Stimulated activated CD4-positive, alpha-beta T cell treated with anti-CD3 and anti-CD28 coated beads, Interleukin-4, amount 100 ng/mL, for 4 hours (primary cell): Measurements from ENCODE around the gene NCKAP5L.
A peak's percentile ranks its signal among the peaks of the same experiment; 100 is the strongest.
"Not testable (repeated sequence)": the region's sequence is repeated elsewhere in the genome, so short reads cannot be mapped to it uniquely, and the experiment has no call there.

Source experiments
- DNase-seq, 2 experiments: peaks; one replicate each; pipeline ENCODE4 v3.0.0-alpha.2; 2020

NCKAP5L gene

GRCh38 chr12:49828133-49829091 lies at the start of gene NCKAP5L:
NCKAP5L (minus strand) TSS chr12:49828413; CDS start chr12:49804044, 24,369 bp downstream.
- peak; percentile 89 to 92 for DNase-seq

GRCh38 chr12:49877066-49877465 lies 48.9 kb upstream of the NCKAP5L start:
- no peak for DNase-seq

GRCh38 chr12:49876070-49876469 lies 47.9 kb upstream of the NCKAP5L start:
- DNase-seq: no peak

GRCh38 chr12:49875115-49875720 lies 47.0 kb upstream of the NCKAP5L start:
- no peak for DNase-seq

GRCh38 chr12:49874142-49874897 lies 46.1 kb upstream of the NCKAP5L start:
- DNase-seq: no peak

GRCh38 chr12:49873361-49873934 lies 45.2 kb upstream of the NCKAP5L start:
- DNase-seq: no peak

GRCh38 chr12:49872781-49873181 lies 44.6 kb upstream of the NCKAP5L start:
- no peak for DNase-seq

GRCh38 chr12:49872381-49872780 lies 44.2 kb upstream of the NCKAP5L start:
- DNase-seq: no peak

- not testable (repeated sequence) for DNase-seq
Observed at GRCh38 chr12:49871811-49872251, 43.6 kb upstream of the NCKAP5L start.

GRCh38 chr12:49871263-49871561 lies 43.0 kb upstream of the NCKAP5L start:
- no peak for DNase-seq

- DNase-seq: no peak
Observed at GRCh38 chr12:49870501-49871262, 42.5 kb upstream of the NCKAP5L start.

GRCh38 chr12:49869816-49870500 lies 41.7 kb upstream of the NCKAP5L start:
- no peak for DNase-seq

GRCh38 chr12:49868952-49869815 lies 41.0 kb upstream of the NCKAP5L start:
- DNase-seq: no peak

- no peak for DNase-seq
Observed at GRCh38 chr12:49868449-49868848, 40.2 kb upstream of the NCKAP5L start.

- DNase-seq: no peak
Observed at GRCh38 chr12:49867570-49868341, 39.5 kb upstream of the NCKAP5L start.

- DNase-seq: peak; percentile 60 to 67
Observed at GRCh38 chr12:49866859-49867569, 38.8 kb upstream of the NCKAP5L start.

GRCh38 chr12:49865782-49866135 lies 37.5 kb upstream of the NCKAP5L start:
- no peak for DNase-seq

- no peak for DNase-seq
Observed at GRCh38 chr12:49865109-49865781, 37.0 kb upstream of the NCKAP5L start.

- no peak for DNase-seq
Observed at GRCh38 chr12:49864798-49865090, 36.5 kb upstream of the NCKAP5L start.
